ENCODE data around the gene SLC22A23. TPM values are rescaled to one million over a fixed set of nuclear protein-coding genes. Genes with fewer than 3 reads are reported as not detected.
A peak's percentile ranks its signal among the peaks of the same experiment; 100 is the strongest.

SLC22A23 gene
- total RNA-seq, 1 donor from 2014 or later: 27.8 TPM

DNA sequence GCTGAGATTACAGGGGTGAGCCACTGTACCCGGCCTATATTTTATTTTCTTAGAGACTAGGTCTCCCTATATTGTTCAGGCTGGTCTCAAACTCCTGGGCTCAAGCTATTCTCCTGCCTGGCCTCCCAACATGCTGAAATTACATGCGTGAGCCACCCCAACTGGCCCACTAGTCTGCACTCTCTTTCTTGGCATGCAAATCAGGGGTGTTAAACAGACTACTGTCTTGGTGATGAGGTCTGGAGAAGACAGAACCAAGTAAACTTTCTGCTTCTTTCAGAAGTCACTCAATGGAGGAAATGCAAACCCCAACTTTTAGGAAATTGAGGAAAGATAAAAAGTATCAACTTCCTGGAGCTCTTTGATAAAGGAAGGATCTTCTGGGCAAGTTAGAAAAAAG is 221.4 kb downstream of the SLC22A23 start:
- Histone ChIP-seq H3K4me3 (no peak overlapping the region), H3K27me3 (ENCODE audit: low read depth) (peaks cover 60% of the 10 kb centered on the region), H3K9me3 (no peaks in the 10 kb centered on the region), H3K27ac (no peak overlapping the region), H3K36me3 (no peaks in the 10 kb centered on the region), H3K4me1 (peaks cover 17% of the 10 kb centered on the region)
- intact Hi-C loops (cut with DNase I): no loop called here
- TF ChIP-seq CTCF (IDR thresholded peaks at IDR 0.05): no peak
- DNase-seq (no peak), ATAC-seq (no peak)

- Histone ChIP-seq H3K4me1 (peaks cover 31% of the 10 kb centered on the region), H3K36me3 (no peaks in the 10 kb centered on the region), H3K9me3 (no peaks in the 10 kb centered on the region), H3K27me3 (ENCODE audit: low read depth) (peaks cover 72% of the 10 kb centered on the region), H3K27ac (no peak overlapping the region), H3K4me3 (no peak overlapping the region)
- TF ChIP-seq CTCF (IDR thresholded peaks at IDR 0.05): no peak
- no peak for ATAC-seq
- no peak for DNase-seq
- intact Hi-C loops (cut with DNase I): no loop called here
Measured at GRCh38 chr6:3233904-3234303, 222.9 kb downstream of the SLC22A23 start.

DNA sequence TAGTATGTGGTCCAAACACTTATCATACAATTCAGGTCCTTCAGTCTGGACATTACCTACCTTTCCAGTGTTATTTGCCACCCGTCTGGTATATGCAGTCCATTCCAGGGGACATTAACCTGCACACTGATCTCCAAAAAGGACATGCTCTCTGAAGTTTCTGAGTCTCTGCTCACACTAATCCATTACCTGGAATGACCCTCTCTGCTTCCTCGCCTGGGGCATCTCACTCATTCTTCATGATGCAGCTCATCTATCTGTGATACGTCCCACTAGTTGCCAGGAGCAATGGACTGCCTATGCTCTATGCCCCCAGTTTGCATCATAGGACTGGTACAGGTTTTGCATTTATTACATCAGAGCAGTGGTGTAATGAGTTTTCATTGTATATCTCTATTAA is 223.5 kb downstream of the SLC22A23 start:
- peaks cover 78% of the 10 kb centered on the region for H3K27me3 ChIP-seq (ENCODE audit: low read depth)
- intact Hi-C loops (cut with DNase I): no loop called here

DNA sequence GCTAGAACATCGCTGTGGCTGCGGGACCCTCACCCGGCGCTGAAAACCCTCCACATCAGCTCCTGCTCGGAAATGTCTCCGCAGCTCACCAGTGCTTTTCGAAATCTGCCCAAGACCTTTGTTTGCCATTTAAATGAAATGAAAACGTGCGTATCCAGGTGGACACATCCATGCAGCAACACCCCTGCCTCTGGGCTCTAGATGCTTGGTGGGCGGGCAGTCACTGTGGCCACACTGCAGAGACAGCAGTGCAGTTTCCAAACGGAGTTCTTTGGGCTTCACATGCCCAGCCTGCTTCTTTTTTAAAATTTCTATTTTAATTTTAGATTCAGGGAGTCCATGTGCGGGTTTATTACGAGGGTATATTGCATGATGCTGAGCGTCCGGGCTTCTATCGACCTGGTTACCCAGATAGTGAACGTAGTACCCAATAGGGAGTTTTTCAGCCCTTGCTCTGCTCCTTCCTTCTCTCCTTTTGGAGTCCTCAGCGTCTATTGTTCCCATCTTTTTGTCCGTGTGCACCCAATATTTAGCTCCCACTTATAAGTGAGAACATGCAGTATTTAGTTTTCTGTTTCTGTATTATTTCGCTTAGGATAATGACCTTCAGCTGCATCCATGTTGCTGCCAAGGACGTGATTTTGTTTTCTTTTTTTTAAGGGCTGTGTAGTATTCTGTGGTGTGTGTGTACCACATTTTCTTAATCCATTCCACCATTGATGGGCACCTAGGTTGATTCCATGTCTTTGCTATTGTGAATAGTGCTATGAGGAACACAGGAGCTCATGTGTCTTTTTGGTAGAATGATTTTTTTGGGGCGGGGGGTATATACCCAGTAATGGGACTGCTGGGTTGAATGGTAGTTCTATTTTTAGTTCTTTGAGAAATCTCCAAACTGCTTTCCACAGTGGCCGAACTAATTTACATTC is 224.6 kb downstream of the SLC22A23 start:
- no peak for ATAC-seq
- H3K36me3 ChIP-seq: no peaks in the 10 kb centered on the region
- H3K4me1 ChIP-seq: peaks cover 48% of the 10 kb centered on the region
- intact Hi-C loops (cut with DNase I): no loop called here
- no peak overlapping the region for H3K27ac ChIP-seq
- no peaks in the 10 kb centered on the region for H3K9me3 ChIP-seq
- DNase-seq: no peak
- TF ChIP-seq CTCF (IDR thresholded peaks at IDR 0.05): no peak
- H3K27me3 ChIP-seq (ENCODE audit: low read depth): peaks cover 88% of the 10 kb centered on the region
- peak overlapping the region; percentile 58 for H3K4me3 ChIP-seq

More for the DNA sequence above, 223.5 kb downstream of the SLC22A23 start:
- TF ChIP-seq CTCF (IDR thresholded peaks at IDR 0.05): no peak
- H3K9me3 ChIP-seq: no peaks in the 10 kb centered on the region
- no peak for ATAC-seq
- H3K27ac ChIP-seq: no peak overlapping the region
- no peak for DNase-seq
- no peaks in the 10 kb centered on the region for H3K36me3 ChIP-seq
- peaks cover 37% of the 10 kb centered on the region for H3K4me1 ChIP-seq
- H3K4me3 ChIP-seq: no peak overlapping the region

DNA sequence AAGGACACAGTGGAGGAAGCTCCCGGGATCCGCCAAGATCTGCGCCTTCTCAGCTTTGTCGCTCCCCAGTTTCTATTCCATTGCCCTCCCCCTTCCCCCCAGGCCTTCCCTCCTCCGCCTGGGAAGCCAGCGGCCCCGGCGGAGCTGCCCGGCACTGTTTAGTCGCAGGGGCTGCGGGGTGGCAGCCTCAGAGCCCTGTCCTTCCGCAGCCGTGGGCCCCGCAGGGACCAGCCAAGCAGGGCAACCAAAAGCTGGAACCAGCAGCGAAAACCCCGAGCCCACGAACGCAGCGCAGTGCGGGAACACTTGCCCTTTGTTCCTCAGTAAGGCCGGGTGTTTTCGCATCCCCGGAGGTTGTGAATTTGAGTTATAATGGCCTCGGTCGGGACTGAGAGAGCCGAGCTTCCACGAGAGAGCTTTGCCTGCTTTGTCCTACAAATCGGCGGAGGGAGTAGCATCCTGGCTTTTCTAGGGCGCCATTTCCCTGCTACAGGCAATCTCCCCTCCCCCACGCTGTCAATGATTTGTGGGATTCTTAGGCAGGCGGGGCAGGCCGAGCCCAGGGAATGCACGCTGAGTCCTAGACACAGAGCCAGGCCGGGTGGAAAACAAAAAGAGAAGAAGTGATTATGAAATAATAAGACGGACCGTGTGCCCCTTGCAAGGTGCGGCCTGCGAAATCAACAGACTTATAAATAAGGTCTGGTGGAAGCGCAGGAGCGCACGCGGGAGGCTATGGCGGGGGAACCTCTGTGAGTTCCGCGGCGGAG is 225.4 kb downstream of the SLC22A23 start:
- no peak for TF ChIP-seq CTCF (IDR thresholded peaks at IDR 0.05)
- H3K36me3 ChIP-seq: no peaks in the 10 kb centered on the region
- peak overlapping the region; percentile 42 for H3K27ac ChIP-seq
- H3K9me3 ChIP-seq: no peaks in the 10 kb centered on the region
- DNase-seq: peak; percentile 69
- H3K27me3 ChIP-seq (ENCODE audit: low read depth): peaks cover 96% of the 10 kb centered on the region
- peak; percentile 84 to 88 for ATAC-seq
- peak overlapping the region; percentile 58 for H3K4me3 ChIP-seq
- intact Hi-C loops (cut with DNase I): no loop called here
- peaks cover 56% of the 10 kb centered on the region for H3K4me1 ChIP-seq
